Adrenal gland (tissue), 12 donors: ENCODE measurements around the gene EHBP1. TPM values are rescaled to one million over a fixed set of nuclear protein-coding genes. Genes with fewer than 3 reads are reported as not detected.

Source experiments
- DNase-seq, 7 donors: peaks; one replicate each; pipeline ENCODE4 v3.0.0-alpha.2; 2019 to 2020
- H3K27ac ChIP-seq, 5 donors: fragments of 200-600 bp; sonication (generic) in 4 of 5; 1 replicate in 3 of 5; 2 replicates in 2 of 5; pipeline versions ENCODE4 v1.5.1 to v1.8.0; 2016 to 2020; ENCODE audit warnings: mild to moderate bottlenecking in 1 of 5
- H3K27me3 ChIP-seq: fragments of 200-600 bp; 2 replicates; pipeline ENCODE4 v1.8.0; 2021
- H3K36me3 ChIP-seq, 2 donors: fragments of 200-600 bp; replicated peaks in 1 of 2; 1 replicate in 1 of 2; 2 replicates in 1 of 2; pipeline versions ENCODE4 v1.5.1 to v1.8.0; 2018 to 2022
- H3K4me1 ChIP-seq, 2 donors: fragments of 200-600 bp; replicated peaks in 1 of 2; 1 replicate in 1 of 2; 2 replicates in 1 of 2; pipeline versions ENCODE4 v1.5.1 to v1.8.0; 2018 to 2021
- H3K4me3 ChIP-seq, 4 donors: fragments of 200-600 bp; sonication (generic) in 3 of 4; one replicate each; pipeline ENCODE4 v1.5.1; 2016 to 2018
- H3K9me3 ChIP-seq, 3 donors: fragments of 200-600 bp; sonication (generic) in 1 of 3; replicated peaks in 1 of 3; 1 replicate in 2 of 3; 2 replicates in 1 of 3; pipeline versions ENCODE4 v1.5.1 to v1.8.0; 2016 to 2021
- POLR2A ChIP-seq, 2 donors: fragments of 450-650 bp; IDR thresholded peaks; one replicate each; pipeline ENCODE4 v1.6.1; 2017; ENCODE audit warnings: antibody characterized with exemption in 2 of 2, mild to moderate bottlenecking in 2 of 2, moderate library complexity in 1 of 2
- WGBS, 4 donors: extraction: QIAGEN DNeasy Blood & Tissue Kit in 2 of 4; methylation state at CpG; one replicate each; pipeline versions ENCODE4 v1.1.5 to v1.1.7; 2013 to 2017; 5-methylcytosine and 5-hydroxymethylcytosine counted together
- intact Hi-C, 2 donors: fragments of 100-400 bp; cut with DNase I; formaldehyde crosslinking; loops; one replicate each; pipeline versions ENCODE4 v1.14.1 to v1.15.0; 2022 to 2023
- polyA plus RNA-seq, 3 donors: library from polyadenylated mRNA; stranded (reverse); fragments of 200-250 nt in 2 of 3; fragments of 350-450 nt in 1 of 3; fragmentation: Illumina TruSeq in 1 of 3; extraction: RNeasy Lipid Tissue Mini Kit (QIAGEN cat#74804) in 1 of 3; gene quantifications; one replicate each; pipeline ENCODE4 v1.2.3, GENCODE V29; 2013 to 2014
- total RNA-seq, 9 donors: library from RNA; depleted of rRNA in 4 of 9; stranded (reverse); fragments of >200 nt in 4 of 9; fragments of 120-200 nt in 1 of 9; fragmentation: NEBNext Ultra II Directional in 1 of 9; extraction: Animal tissue kit (Norgen Biotek cat#: 25700) in 1 of 9; gene quantifications; one replicate each; pipeline versions ENCODE4 v1.1.0 to v1.2.4, GENCODE V29; 2013 to 2023
- TF ChIP-seq, protein P1 (sequence below), 6 experiments: fragments of 450-650 bp in 4 of 6; fragments of 200-600 bp in 2 of 6; sonication (generic) in 1 of 6; IDR thresholded peaks; 1 replicate in 5 of 6; 2 replicates in 1 of 6; pipeline versions ENCODE4 v1.5.1 to v1.8.0; 2016 to 2021; ENCODE audit warnings: antibody characterized with exemption in 6 of 6, mild to moderate bottlenecking in 2 of 6, moderate library complexity in 1 of 6
- donor health status: healthy with polysubstance abuse.
- donor health status: Bipolar disorder and iron deficiency.
- donor health status: DM: yes; HTN: yes; CAD: no.
- donor health status: DM: no; HTN: no; CAD: no.
- donor health status: DM: no; HTN: no; CAD: no.
- donor health status: DM: yes; HTN: yes; CAD: no.

EHBP1 gene
- total and polyA plus RNA-seq, 12 donors = 13.5 to 83.6 (median 46.3) TPM

DNA sequence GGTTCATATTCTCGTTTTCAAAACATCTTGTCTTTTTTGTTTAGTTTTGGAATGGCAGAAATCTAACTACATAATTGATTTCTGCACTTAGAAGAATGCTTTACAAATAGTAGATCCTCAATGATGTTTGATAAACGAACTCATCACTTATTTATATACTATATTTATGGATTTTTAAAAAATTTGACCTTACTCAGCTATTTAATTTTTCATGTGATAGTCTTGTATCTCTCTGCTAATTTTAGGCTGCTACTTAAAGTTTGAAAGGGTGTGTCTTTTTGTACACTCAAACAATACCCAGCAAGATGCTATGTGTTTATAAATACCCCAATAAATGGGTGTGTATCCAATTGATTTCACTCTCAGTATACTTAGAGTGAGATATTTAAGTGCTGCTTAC is 86.9 kb downstream of the EHBP1 start:
- H3K27ac ChIP-seq = no peak overlapping the region
- peaks cover 10 to 43% of the 10 kb centered on the region in 2 donors for H3K4me1 ChIP-seq
- no peaks in the 10 kb centered on the region for H3K27me3 ChIP-seq
- H3K36me3 ChIP-seq = no peaks in the 10 kb centered on the region
- H3K9me3 ChIP-seq = peaks cover 0 to 9% (median 0%) of the 10 kb centered on the region in 3 donors
- TF ChIP-seq, protein P1, sequence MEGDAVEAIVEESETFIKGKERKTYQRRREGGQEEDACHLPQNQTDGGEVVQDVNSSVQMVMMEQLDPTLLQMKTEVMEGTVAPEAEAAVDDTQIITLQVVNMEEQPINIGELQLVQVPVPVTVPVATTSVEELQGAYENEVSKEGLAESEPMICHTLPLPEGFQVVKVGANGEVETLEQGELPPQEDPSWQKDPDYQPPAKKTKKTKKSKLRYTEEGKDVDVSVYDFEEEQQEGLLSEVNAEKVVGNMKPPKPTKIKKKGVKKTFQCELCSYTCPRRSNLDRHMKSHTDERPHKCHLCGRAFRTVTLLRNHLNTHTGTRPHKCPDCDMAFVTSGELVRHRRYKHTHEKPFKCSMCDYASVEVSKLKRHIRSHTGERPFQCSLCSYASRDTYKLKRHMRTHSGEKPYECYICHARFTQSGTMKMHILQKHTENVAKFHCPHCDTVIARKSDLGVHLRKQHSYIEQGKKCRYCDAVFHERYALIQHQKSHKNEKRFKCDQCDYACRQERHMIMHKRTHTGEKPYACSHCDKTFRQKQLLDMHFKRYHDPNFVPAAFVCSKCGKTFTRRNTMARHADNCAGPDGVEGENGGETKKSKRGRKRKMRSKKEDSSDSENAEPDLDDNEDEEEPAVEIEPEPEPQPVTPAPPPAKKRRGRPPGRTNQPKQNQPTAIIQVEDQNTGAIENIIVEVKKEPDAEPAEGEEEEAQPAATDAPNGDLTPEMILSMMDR (IDR thresholded peaks at IDR 0.05) = no peak
- TF ChIP-seq POLR2A (IDR thresholded peaks at IDR 0.05) = no peak
- DNase-seq = no peak
- 82 to 89% (median 89%) methylated on average over 2 of the region's 2 CpGs for WGBS, 4 donors
- intact Hi-C loops = no loop called here
- no peak overlapping the region for H3K4me3 ChIP-seq

- 85 to 89% (median 88%) methylated on average over 2 of the region's 2 CpGs for WGBS, 4 donors
- peaks cover 10 to 43% of the 10 kb centered on the region in 2 donors for H3K4me1 ChIP-seq
Observed at GRCh38 chr2:62793213-62793612, 87.7 kb downstream of the EHBP1 start.

DNA sequence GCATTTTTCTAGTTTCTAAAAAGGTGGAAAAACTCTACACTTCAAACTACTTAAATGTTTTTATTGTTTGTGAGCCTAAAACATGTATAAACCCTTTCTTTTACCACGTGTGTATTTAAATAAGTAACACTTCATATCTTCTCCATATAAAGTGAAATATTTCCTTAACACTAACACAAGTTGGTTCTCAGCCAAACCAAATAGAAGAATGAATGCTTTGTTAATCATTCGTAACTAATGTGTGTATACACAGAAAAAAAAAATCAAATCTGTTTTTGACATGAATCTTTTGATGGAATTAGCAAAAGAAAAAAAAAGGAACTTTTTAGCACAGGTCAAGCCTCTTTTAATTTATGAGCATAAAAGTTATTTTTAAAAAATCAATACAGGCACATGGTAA is 89.3 kb downstream of the EHBP1 start:
- Histone ChIP-seq H3K4me3 (no peak overlapping the region), H3K4me1 (peaks cover 5 to 34% of the 10 kb centered on the region in 2 donors), H3K27me3 (no peaks in the 10 kb centered on the region), H3K27ac (no peak overlapping the region), H3K36me3 (no peaks in the 10 kb centered on the region), H3K9me3 (peaks cover 0 to 9% (median 0%) of the 10 kb centered on the region in 3 donors)
- TF ChIP-seq, protein P1 (IDR thresholded peaks at IDR 0.05) = no peak
- no peak for TF ChIP-seq POLR2A (IDR thresholded peaks at IDR 0.05)
- intact Hi-C loops = no loop called here
- 26 to 32% (median 30%) methylated on average over 2 of the region's 2 CpGs for WGBS, 4 donors
- DNase-seq = no peak

More at GRCh38 chr2:62793213-62793612, 87.7 kb downstream of the EHBP1 start:
- H3K4me3 ChIP-seq = no peak overlapping the region
- no peak for DNase-seq
- TF ChIP-seq, protein P1 (IDR thresholded peaks at IDR 0.05) = no peak
- TF ChIP-seq POLR2A (IDR thresholded peaks at IDR 0.05) = no peak
- H3K27me3 ChIP-seq = no peaks in the 10 kb centered on the region
- H3K27ac ChIP-seq = no peak overlapping the region
- intact Hi-C loops = no loop called here
- H3K9me3 ChIP-seq = peaks cover 0 to 9% (median 0%) of the 10 kb centered on the region in 3 donors
- H3K36me3 ChIP-seq = no peaks in the 10 kb centered on the region

- H3K4me3 ChIP-seq = no peak overlapping the region
- no peak overlapping the region for H3K27ac ChIP-seq
Observed at GRCh38 chr2:62795341-62795740, 89.8 kb downstream of the EHBP1 start.

More at GRCh38 chr2:62795341-62795740, 89.8 kb downstream of the EHBP1 start:
- TF ChIP-seq POLR2A (IDR thresholded peaks at IDR 0.05) = no peak
- TF ChIP-seq, protein P1 (IDR thresholded peaks at IDR 0.05) = no peak
- H3K36me3 ChIP-seq = no peaks in the 10 kb centered on the region
- intact Hi-C loops = no loop called here
- DNase-seq = no peak
- peaks cover 0 to 4% (median 0%) of the 10 kb centered on the region in 3 donors for H3K9me3 ChIP-seq
- no peaks in the 10 kb centered on the region for H3K27me3 ChIP-seq
- peaks cover 0 to 28% of the 10 kb centered on the region in 2 donors for H3K4me1 ChIP-seq
